HK-2 (cell line): ENCODE data around the gene FAF1.

ENCODE experiments used
- DNase-seq: peaks from one replicate; pipeline ENCODE4 v3.0.0-alpha.2; 2018; ENCODE audit not compliant: unreplicated experiment

The FAF1 gene

DNA sequence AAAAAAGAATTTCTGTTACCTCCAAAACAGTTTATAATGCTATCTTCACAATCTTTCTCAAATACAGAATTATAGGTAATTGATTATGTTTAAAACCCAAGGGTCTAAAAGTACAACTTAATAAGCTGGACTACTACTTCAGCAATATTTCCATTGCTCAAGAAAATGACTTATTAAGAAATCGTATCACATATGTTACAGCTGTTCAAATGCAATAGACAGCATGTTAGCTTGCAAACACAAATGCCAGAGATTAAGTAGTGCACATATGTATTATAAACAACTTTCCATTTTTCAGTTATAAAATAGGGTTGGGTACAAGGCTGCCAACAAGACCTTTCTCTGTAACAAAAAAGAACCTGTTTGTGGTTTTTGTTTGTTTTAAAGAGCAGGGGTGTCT is 325.8 kb downstream of the FAF1 start:
- no peak for DNase-seq

DNA sequence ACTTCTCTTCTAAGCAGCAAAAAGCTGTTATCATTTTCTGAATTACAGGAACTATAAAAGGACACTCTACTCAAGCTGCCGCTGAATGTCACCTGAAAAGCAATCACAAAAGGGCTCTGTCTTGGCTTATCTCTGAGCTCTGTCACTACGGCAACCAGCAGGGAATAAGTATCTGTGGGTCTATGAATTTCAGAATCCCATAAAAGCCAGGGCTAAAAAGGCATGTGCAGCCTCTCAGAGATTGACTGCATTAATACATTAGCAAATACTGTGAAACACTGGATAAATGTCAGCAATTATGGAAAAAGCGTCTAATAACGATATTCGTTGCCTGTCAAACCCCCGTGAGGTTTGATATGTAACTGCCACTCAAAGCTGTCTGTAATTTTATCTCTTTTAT is 326.6 kb downstream of the FAF1 start:
- DNase-seq, result no peak

DNA sequence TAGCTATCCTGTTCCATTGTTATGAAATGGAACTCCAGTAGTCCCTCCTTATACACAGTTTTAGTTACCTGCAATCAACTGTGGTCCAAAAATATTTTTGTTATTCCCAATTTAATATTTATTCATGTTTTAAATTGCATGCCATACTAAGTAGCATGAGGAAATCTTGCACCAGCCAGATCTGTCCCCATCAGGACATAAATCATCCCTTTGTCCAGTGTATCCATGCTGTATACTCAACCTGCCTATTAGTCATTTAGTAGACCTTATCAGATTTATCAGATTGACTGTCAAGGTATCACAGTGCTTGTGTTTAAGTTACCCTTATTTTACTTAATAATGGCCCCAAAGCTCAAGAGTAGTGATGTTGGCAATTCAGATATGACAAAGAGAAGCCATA is 328.9 kb downstream of the FAF1 start:
- DNase-seq, result no peak

DNA sequence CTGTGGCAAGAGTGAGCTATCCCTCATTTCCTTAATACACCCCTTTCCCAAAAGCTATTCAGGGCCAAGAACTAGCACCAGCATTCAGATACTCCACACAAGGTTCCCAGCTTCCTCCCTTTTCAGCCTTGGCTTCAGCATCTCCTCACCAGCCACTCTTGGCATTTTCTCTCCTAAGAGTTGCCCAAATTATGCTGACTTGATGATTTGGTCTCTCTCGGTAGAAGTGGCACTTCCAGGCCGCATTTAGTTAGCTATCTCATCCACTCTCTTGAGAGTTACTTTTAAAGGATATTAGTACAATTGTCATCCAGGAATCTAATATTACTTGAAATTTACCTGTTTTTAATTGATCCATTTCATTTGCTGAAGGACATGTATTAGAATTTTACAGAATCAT is 337.8 kb downstream of the FAF1 start:
- DNase-seq, result no peak

GRCh38 chr1:50620680-50621329 is 339.3 kb downstream of the FAF1 start:
- DNase-seq, result peak; percentile 56

GRCh38 chr1:50615036-50615750 is 344.9 kb downstream of the FAF1 start:
- no peak for DNase-seq

GRCh38 chr1:50611675-50612074 is 348.4 kb downstream of the FAF1 start:
- DNase-seq, result no peak

DNA sequence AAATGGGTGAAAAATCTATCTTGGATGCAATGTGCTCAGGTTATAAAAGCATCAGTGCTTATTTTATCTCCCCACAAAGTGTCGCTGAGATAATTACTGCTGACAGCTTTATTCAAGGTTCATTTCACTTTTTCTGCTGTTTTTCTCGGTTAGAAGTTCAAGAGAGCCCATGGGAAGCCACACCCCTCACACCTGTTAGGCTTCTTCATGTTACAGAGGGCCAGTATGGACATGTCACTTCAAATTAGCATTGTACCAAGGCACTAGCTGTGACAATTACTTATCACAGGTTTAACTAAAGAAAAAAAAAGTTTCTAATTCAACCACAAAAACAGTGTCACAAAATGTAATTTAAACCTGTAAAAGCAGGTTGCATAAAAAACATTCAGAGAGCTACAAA is 349.5 kb downstream of the FAF1 start:
- no peak for DNase-seq

GRCh38 chr1:50609508-50609907 is 350.6 kb downstream of the FAF1 start:
- DNase-seq, result no peak

- DNase-seq, result peak; percentile 17
Observed at GRCh38 chr1:50605186-50605875, 354.7 kb downstream of the FAF1 start.

DNA sequence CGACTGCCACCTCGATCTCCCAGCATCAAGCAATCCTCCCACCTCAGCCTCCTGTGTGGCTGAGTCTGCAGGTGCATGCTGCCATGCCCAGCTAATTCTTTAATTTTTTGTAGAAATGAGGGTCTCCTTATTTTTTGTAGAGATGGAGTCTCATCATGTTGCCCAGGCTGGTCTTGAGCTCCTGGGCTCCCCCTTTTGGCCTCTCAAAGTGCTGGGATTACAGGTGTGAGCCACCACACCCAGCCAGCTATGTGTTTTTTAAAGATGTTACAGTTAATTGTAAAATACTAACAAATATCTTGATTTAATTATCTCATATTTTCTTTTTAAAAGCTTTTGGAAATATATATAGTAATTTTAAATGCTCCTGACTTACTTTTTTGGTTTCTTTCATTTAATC is 355.5 kb downstream of the FAF1 start:
- DNase-seq, result no peak

GRCh38 chr1:50603274-50604271 is 356.5 kb downstream of the FAF1 start:
- no peak for DNase-seq

DNA sequence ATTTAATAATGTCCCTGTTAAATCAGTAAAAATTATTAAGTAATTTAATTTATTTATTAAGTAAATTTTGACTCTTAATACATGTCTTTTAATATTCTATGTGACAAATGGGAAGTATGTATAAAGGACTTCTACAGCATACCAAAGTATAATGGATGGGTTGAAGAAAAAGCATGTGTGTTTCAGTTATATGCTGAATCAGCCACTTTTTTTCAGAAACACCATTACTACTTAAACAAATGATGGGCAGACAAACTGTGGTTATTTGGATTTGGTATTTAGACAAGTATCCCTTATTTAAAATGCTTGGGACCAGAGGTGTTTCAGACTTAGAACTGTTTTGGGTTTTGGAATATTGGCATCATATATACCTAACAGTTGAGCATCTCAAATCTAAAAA is 360.5 kb downstream of the FAF1 start:
- no peak for DNase-seq

DNA sequence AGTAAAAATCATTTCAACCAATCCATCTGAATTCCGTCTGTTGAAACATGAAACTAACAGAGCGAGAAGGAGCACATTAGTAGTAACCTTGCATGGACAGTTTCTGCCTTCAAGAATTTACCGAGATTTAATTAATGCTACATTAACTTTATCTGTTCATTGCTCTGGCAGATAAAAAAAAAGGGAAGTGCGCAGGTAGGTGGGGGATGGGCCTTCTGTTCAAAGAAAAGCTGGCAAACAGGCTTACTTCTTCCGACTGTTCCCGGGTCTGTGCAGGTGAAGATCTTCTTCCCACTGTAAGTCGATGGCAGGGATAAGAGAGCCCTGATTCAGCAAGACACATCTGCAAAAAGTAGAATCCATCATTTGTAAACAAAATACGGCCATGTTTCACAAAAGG is 364.2 kb downstream of the FAF1 start:
- DNase-seq, result no peak

DNA sequence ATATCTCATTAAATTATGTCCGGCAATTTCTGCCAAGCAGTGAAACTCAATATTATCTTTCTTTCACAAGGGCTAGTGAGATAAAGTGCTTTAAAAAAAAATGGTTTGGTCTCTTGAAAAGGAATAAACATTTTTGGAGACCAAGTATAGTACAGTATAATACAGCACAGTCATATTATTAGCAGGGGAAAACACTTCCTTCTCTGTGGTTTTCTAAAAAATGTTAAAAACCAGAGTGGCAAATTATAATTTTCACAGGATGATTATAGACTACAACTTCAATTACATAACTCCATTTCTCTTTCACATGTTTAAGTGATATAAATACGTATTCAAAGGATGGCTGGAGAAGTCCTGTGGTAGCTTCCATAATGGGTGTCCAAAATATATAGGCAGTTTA is 366.6 kb downstream of the FAF1 start:
- DNase-seq, result no peak

DNA sequence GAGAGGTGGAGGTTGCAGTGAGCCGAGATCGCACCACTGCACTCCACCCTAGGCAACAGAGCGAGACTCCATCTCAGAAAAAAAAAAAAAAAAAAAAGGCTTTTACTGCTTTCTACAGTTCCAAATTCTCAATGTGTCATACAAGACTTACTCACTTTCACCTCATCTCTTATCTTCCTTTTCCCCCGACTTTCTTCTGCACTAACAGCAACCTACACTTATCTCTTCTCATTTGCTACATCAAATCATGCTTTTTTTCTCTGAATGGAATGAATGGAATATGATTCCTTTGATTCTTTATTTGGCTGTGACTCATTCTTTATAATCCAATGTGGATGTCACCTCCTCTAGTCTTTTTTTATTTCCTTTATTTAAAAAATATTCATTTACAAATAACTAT is 368.5 kb downstream of the FAF1 start:
- no peak for DNase-seq

- no peak for DNase-seq
Observed at GRCh38 chr1:50582346-50582745, 377.7 kb downstream of the FAF1 start.

- DNase-seq, result no peak
Observed at GRCh38 chr1:50570066-50570468, 390.0 kb downstream of the FAF1 start.

GRCh38 chr1:50568782-50569181 is 391.3 kb downstream of the FAF1 start:
- DNase-seq, result no peak

GRCh38 chr1:50566405-50566804 is 393.7 kb downstream of the FAF1 start:
- no peak for DNase-seq

- DNase-seq, result no peak
Observed at GRCh38 chr1:50564417-50564816, 395.6 kb downstream of the FAF1 start.

GRCh38 chr1:50562106-50562505 is 398.0 kb downstream of the FAF1 start:
- no peak for DNase-seq
